Colonic mucosa (tissue), 4 donors: Measurements from ENCODE around the gene FBXO24. TPM values are rescaled to one million over a fixed set of nuclear protein-coding genes. Genes with fewer than 3 reads are reported as not detected.

Experiments
- DNase-seq: peaks from one replicate; pipeline ENCODE4 v3.0.0-alpha.2; 2020
- H3K27ac ChIP-seq: fragments of 200-600 bp; one replicate; pipeline ENCODE4 v1.8.0; 2021
- H3K27me3 ChIP-seq: fragments of 200-600 bp; one replicate; pipeline ENCODE4 v1.8.0; 2021
- H3K36me3 ChIP-seq: fragments of 200-600 bp; one replicate; pipeline ENCODE4 v1.8.0; 2021
- H3K4me1 ChIP-seq: fragments of 200-600 bp; one replicate; pipeline ENCODE4 v1.8.0; 2021; ENCODE audit warnings: mild to moderate bottlenecking
- H3K4me3 ChIP-seq: fragments of 200-600 bp; one replicate; pipeline ENCODE4 v1.8.0; 2021
- H3K9ac ChIP-seq, 2 donors: one replicate each; pipeline ENCODE4 v1.7.0; 2013; ENCODE audit warnings: control low read depth in 2 of 2, low read depth in 2 of 2, low read length in 2 of 2
- H3K9me3 ChIP-seq: fragments of 200-600 bp; one replicate; pipeline ENCODE4 v1.8.0; 2021
- intact Hi-C: fragments of 100-400 bp; cut with DNase I; formaldehyde crosslinking; loops from one replicate; pipeline ENCODE4 v1.14.1; 2022
- total RNA-seq, 2 donors: library from RNA; stranded (reverse); fragmentation: NEBNext Ultra II Directional in 1 of 2; extraction: Animal tissue kit (Norgen Biotek cat#: 25700) in 1 of 2; gene quantifications; one replicate each; pipeline ENCODE4 v1.2.1, GENCODE V29; 2021
- TF ChIP-seq, protein P1 (sequence below): fragments of 200-600 bp; IDR thresholded peaks from one replicate; pipeline ENCODE4 v1.8.0; 2022; ENCODE audit warnings: antibody characterized with exemption, mild to moderate bottlenecking
- donor health status: healthy.
- donor health status: DM: no; HTN: no; CAD: no.
- donor health status: DM: no; HTN: no; CAD: no.

FBXO24 gene
- total RNA-seq, 2 donors from 2014 or later: 0.21 to 1.8 TPM

DNA sequence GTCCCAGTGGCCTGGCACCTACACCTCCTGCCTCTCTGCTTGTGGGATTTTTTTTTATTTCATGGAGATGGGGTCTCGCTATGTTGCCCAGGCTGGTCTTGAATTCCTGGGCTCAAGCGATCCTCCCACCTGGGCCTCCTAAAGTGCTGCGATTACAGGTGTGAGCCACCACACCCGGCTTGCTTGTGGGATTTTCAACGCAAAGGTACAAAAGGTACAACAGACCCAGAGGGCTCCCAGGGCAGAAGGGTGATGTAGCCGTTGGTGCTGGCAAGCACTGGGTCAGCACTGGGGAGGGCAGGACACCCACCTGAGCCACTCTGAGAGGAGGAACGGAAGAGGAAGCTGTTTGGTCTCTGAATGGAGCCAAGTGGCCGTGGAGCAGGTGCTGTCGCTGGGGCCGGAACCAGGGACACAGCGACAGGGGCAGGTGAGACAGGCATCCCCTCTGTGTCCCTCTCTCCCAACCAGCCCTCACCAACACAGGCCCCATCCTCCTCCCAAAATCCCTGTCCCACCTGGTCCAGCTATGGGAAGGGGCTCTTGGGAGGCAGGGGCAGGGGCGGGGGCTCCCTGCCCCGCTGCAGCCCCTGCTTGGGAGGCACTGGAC is 9.6 kb upstream of the FBXO24 start:
- DNase-seq: no peak
- Histone ChIP-seq H3K27me3 (no peaks in the 10 kb centered on the region), H3K36me3 (peaks cover 20% of the 10 kb centered on the region), H3K9ac (no peak overlapping the region), H3K27ac (no peak overlapping the region), H3K9me3 (no peaks in the 10 kb centered on the region), H3K4me3 (no peak overlapping the region), H3K4me1 (no peaks in the 10 kb centered on the region)
- intact Hi-C loops: no loop called here
- TF ChIP-seq, protein P1, sequence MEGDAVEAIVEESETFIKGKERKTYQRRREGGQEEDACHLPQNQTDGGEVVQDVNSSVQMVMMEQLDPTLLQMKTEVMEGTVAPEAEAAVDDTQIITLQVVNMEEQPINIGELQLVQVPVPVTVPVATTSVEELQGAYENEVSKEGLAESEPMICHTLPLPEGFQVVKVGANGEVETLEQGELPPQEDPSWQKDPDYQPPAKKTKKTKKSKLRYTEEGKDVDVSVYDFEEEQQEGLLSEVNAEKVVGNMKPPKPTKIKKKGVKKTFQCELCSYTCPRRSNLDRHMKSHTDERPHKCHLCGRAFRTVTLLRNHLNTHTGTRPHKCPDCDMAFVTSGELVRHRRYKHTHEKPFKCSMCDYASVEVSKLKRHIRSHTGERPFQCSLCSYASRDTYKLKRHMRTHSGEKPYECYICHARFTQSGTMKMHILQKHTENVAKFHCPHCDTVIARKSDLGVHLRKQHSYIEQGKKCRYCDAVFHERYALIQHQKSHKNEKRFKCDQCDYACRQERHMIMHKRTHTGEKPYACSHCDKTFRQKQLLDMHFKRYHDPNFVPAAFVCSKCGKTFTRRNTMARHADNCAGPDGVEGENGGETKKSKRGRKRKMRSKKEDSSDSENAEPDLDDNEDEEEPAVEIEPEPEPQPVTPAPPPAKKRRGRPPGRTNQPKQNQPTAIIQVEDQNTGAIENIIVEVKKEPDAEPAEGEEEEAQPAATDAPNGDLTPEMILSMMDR: no peak

- intact Hi-C loops: no loop called here
- Histone ChIP-seq H3K27ac (no peak overlapping the region), H3K27me3 (no peaks in the 10 kb centered on the region), H3K9me3 (no peaks in the 10 kb centered on the region), H3K4me1 (no peaks in the 10 kb centered on the region), H3K36me3 (peaks cover 24% of the 10 kb centered on the region), H3K4me3 (no peak overlapping the region), H3K9ac (no peak overlapping the region)
- TF ChIP-seq, protein P1: no peak
- no peak for DNase-seq
Observed at GRCh38 chr7:100577103-100577502, 9.0 kb upstream of the FBXO24 start.

GRCh38 chr7:100577507-100577906 is 8.6 kb upstream of the FBXO24 start:
- TF ChIP-seq, protein P1: no peak

GRCh38 chr7:100578246-100579183 is 7.6 kb upstream of the FBXO24 start:
- Histone ChIP-seq H3K4me3 (no peak overlapping the region), H3K9me3 (no peaks in the 10 kb centered on the region), H3K4me1 (peaks cover 5% of the 10 kb centered on the region), H3K27ac (no peak overlapping the region), H3K27me3 (no peaks in the 10 kb centered on the region), H3K9ac (no peak overlapping the region), H3K36me3 (peaks cover 24% of the 10 kb centered on the region)
- TF ChIP-seq, protein P1: no peak
- intact Hi-C loops: no loop called here
- no peak for DNase-seq

More at GRCh38 chr7:100577507-100577906, 8.6 kb upstream of the FBXO24 start:
- Histone ChIP-seq H3K9me3 (no peaks in the 10 kb centered on the region), H3K4me1 (no peaks in the 10 kb centered on the region), H3K9ac (no peak overlapping the region), H3K27ac (no peak overlapping the region), H3K36me3 (peaks cover 24% of the 10 kb centered on the region), H3K27me3 (no peaks in the 10 kb centered on the region), H3K4me3 (no peak overlapping the region)
- DNase-seq: no peak
- intact Hi-C loops: no loop called here

- DNase-seq: no peak
- no peak overlapping the region for H3K9ac ChIP-seq
- H3K4me3 ChIP-seq: no peak overlapping the region
- H3K27me3 ChIP-seq: no peaks in the 10 kb centered on the region
- TF ChIP-seq, protein P1: no peak
- intact Hi-C loops: no loop called here
- peaks cover 16% of the 10 kb centered on the region for H3K4me1 ChIP-seq
- no peak overlapping the region for H3K27ac ChIP-seq
- H3K36me3 ChIP-seq: peaks cover 24% of the 10 kb centered on the region
- no peaks in the 10 kb centered on the region for H3K9me3 ChIP-seq
Observed at GRCh38 chr7:100580466-100581283, 5.5 kb upstream of the FBXO24 start.
